Osteoblast (primary cell): ENCODE measurements around the gene MED28. TPM values are rescaled to one million over a fixed set of nuclear protein-coding genes. Genes with fewer than 3 reads are reported as not detected.

Source experiments
- DNase-seq: peaks from one replicate; pipeline ENCODE4 v3.0.0; 2011; ENCODE audit warnings: low spot score, mixed read lengths; ENCODE audit not compliant: insufficient read length; ENCODE audit errors: missing footprints
- H2AFZ ChIP-seq: 2 replicates; pipeline ENCODE4 v1.6.0; 2011; ENCODE audit warnings: mild to moderate bottlenecking, low read length
- H3K27ac ChIP-seq: 2 replicates; pipeline ENCODE4 v1.5.1; 2011; ENCODE audit warnings: mild to moderate bottlenecking, low read depth, low read length, moderate library complexity
- H3K27me3 ChIP-seq: 2 replicates; pipeline ENCODE4 v1.6.0; 2012; ENCODE audit warnings: mild to moderate bottlenecking, control low read depth, inconsistent platforms, low read length, moderate library complexity; ENCODE audit not compliant: insufficient read depth
- H3K36me3 ChIP-seq: 2 replicates; pipeline ENCODE4 v1.5.1; 2011; ENCODE audit warnings: mild to moderate bottlenecking, low read length, control low read depth, moderate library complexity; ENCODE audit not compliant: insufficient read depth
- H3K4me1 ChIP-seq: 2 replicates; pipeline ENCODE4 v1.5.1; 2011; ENCODE audit warnings: mild to moderate bottlenecking, low read length, control low read depth, moderate library complexity; ENCODE audit not compliant: insufficient read depth
- H3K4me2 ChIP-seq: 2 replicates; pipeline ENCODE4 v1.6.0; 2011; ENCODE audit warnings: mild to moderate bottlenecking, low read length; ENCODE audit not compliant: insufficient read depth
- H3K4me3 ChIP-seq: fragments of 200-600 bp; sonication (generic); 3 replicates; pipeline ENCODE4 v1.5.1; 2012; ENCODE audit warnings: mild to moderate bottlenecking, low read length, inconsistent platforms; ENCODE audit not compliant: insufficient read depth
- H3K79me2 ChIP-seq: 2 replicates; pipeline ENCODE4 v1.6.0; 2012; ENCODE audit warnings: mild to moderate bottlenecking, low read length, control low read depth, inconsistent platforms; ENCODE audit not compliant: insufficient read depth
- H3K9me3 ChIP-seq: 2 replicates; pipeline ENCODE4 v1.5.1; 2011; ENCODE audit warnings: low read depth, low read length, control low read depth
- H4K20me1 ChIP-seq: 2 replicates; pipeline ENCODE4 v1.6.0; 2012; ENCODE audit warnings: mild to moderate bottlenecking, low read length, control low read depth; ENCODE audit not compliant: insufficient read depth
- CTCF ChIP-seq: IDR thresholded peaks from 2 replicates; pipeline ENCODE4 v1.5.1; 2011; ENCODE audit warnings: mild to moderate bottlenecking, low read depth, low read length, moderate library complexity; ENCODE audit errors: extremely low read depth
- total RNA-seq: library from RNA; depleted of rRNA; stranded (reverse); fragments of >200 nt; gene quantifications from 2 replicates; pipeline ENCODE4 v1.2.3, GENCODE V29; 2012

MED28 gene
- total RNA-seq, 1 donor = 10.9 TPM

- no peaks in the 10 kb centered on the region for H3K27me3 ChIP-seq
- H3K27ac ChIP-seq = no peak overlapping the region
- no peak overlapping the region for H3K4me3 ChIP-seq
- H3K4me2 ChIP-seq = no peak overlapping the region
- peaks cover 5% of the 10 kb centered on the region for H4K20me1 ChIP-seq
- H3K9me3 ChIP-seq = no peaks in the 10 kb centered on the region
- no peak for TF ChIP-seq CTCF
- peaks cover 57% of the 10 kb centered on the region for H3K36me3 ChIP-seq
- no peak overlapping the region for H2AFZ ChIP-seq
- no peak for DNase-seq
- peaks cover 18% of the 10 kb centered on the region for H3K4me1 ChIP-seq
- H3K79me2 ChIP-seq = peaks cover 12% of the 10 kb centered on the region
Measured at GRCh38 chr4:17583276-17583675, 31.2 kb upstream of the MED28 start.

- H3K27ac ChIP-seq = no peak overlapping the region
- peaks cover 64% of the 10 kb centered on the region for H3K36me3 ChIP-seq
- no peak for TF ChIP-seq CTCF
- H3K9me3 ChIP-seq = no peaks in the 10 kb centered on the region
- no peak for DNase-seq
- peaks cover 6% of the 10 kb centered on the region for H3K79me2 ChIP-seq
- H3K4me3 ChIP-seq = no peak overlapping the region
- H3K27me3 ChIP-seq = no peaks in the 10 kb centered on the region
- H3K4me1 ChIP-seq = peaks cover 12% of the 10 kb centered on the region
- peaks cover 5% of the 10 kb centered on the region for H4K20me1 ChIP-seq
- H3K4me2 ChIP-seq = no peak overlapping the region
- no peak overlapping the region for H2AFZ ChIP-seq
Measured at GRCh38 chr4:17583941-17584340, 30.5 kb upstream of the MED28 start.

- Histone ChIP-seq H3K79me2 (no peaks in the 10 kb centered on the region), H2AFZ (no peak overlapping the region), H3K27me3 (no peaks in the 10 kb centered on the region), H3K4me3 (no peak overlapping the region), H3K36me3 (peaks cover 70% of the 10 kb centered on the region), H3K4me2 (no peak overlapping the region), H3K27ac (no peak overlapping the region), H3K4me1 (peaks cover 12% of the 10 kb centered on the region), H3K9me3 (no peaks in the 10 kb centered on the region), H4K20me1 (no peaks in the 10 kb centered on the region)
- no peak for DNase-seq
- no peak for TF ChIP-seq CTCF
Measured at GRCh38 chr4:17584521-17585213, 29.8 kb upstream of the MED28 start.

- Histone ChIP-seq H3K4me2 (no peak overlapping the region), H3K27ac (no peak overlapping the region), H3K4me1 (no peaks in the 10 kb centered on the region), H3K36me3 (peaks cover 66% of the 10 kb centered on the region), H4K20me1 (no peaks in the 10 kb centered on the region), H3K9me3 (no peaks in the 10 kb centered on the region), H3K27me3 (no peaks in the 10 kb centered on the region), H3K79me2 (no peaks in the 10 kb centered on the region), H3K4me3 (no peak overlapping the region), H2AFZ (no peak overlapping the region)
- no peak for TF ChIP-seq CTCF
- no peak for DNase-seq
Measured at GRCh38 chr4:17587094-17587822, 27.2 kb upstream of the MED28 start.
